ENCODE results near the gene GPRC5D. TPM values are rescaled to one million over a fixed set of nuclear protein-coding genes. Genes with fewer than 3 reads are reported as not detected.

GPRC5D gene
- total and polyA plus RNA-seq, 8 donors, result 0.18 TPM; not detected in 7

- TF ChIP-seq EP300 (IDR thresholded peaks at IDR 0.05) (no peak), POLR2A (IDR thresholded peaks at IDR 0.05) (no peak), POLR2AphosphoS5 (IDR thresholded peaks at IDR 0.05) (no peak), CTCF (IDR thresholded peaks at IDR 0.05) (no peak)
- Histone ChIP-seq H3K4me1 (no peaks in the 10 kb centered on the region), H3K9me3 (no peaks in the 10 kb centered on the region), H3K27ac (no peak overlapping the region), H3K4me3 (no peak overlapping the region), H3K36me3 (peaks cover 5 to 26% (median 23%) of the 10 kb centered on the region in 4 donors), H3K27me3 (no peaks in the 10 kb centered on the region)
- WGBS, 5 donors, result 88 to 95% (median 90%) methylated on average over 4 of the region's 4 CpGs
- intact Hi-C loops (cut with DNase I; ENCODE audit: low total_unique reads), result no loop called here
- no peak for DNase-seq
Observed at GRCh38 chr12:12964255-12964654, 12.3 kb upstream of the GPRC5D start.

- DNase-seq, result no peak
- WGBS, 5 donors, result 80 to 90% (median 83%) methylated on average over 5 of the region's 5 CpGs
- TF ChIP-seq POLR2A (IDR thresholded peaks at IDR 0.05), result no peak
- TF ChIP-seq CTCF (IDR thresholded peaks at IDR 0.05), result no peak
- no peak for TF ChIP-seq EP300 (IDR thresholded peaks at IDR 0.05)
- TF ChIP-seq POLR2AphosphoS5 (IDR thresholded peaks at IDR 0.05), result no peak
- Histone ChIP-seq H3K27ac (no peak overlapping the region), H3K36me3 (no peaks in the 10 kb centered on the region), H3K4me1 (no peaks in the 10 kb centered on the region), H3K27me3 (no peaks in the 10 kb centered on the region), H3K9me3 (no peaks in the 10 kb centered on the region), H3K4me3 (no peak overlapping the region)
- intact Hi-C loops (cut with DNase I; ENCODE audit: low total_unique reads), result no loop called here
Observed at GRCh38 chr12:12960639-12961209, 8.8 kb upstream of the GPRC5D start.

GRCh38 chr12:12958886-12959285, 6.9 kb upstream of the GPRC5D start:
- DNase-seq, result no peak
- 70 to 82% (median 71%) methylated on average over 7 of the region's 7 CpGs for WGBS, 5 donors
- TF ChIP-seq POLR2AphosphoS5 (IDR thresholded peaks at IDR 0.05), result no peak
- no peak for TF ChIP-seq CTCF (IDR thresholded peaks at IDR 0.05)
- TF ChIP-seq POLR2A (IDR thresholded peaks at IDR 0.05), result no peak
- no peak for TF ChIP-seq EP300 (IDR thresholded peaks at IDR 0.05)
- intact Hi-C loops (cut with DNase I; ENCODE audit: low total_unique reads), result no loop called here
- Histone ChIP-seq H3K4me3 (no peak overlapping the region), H3K4me1 (no peaks in the 10 kb centered on the region), H3K36me3 (no peaks in the 10 kb centered on the region), H3K27me3 (no peaks in the 10 kb centered on the region), H3K9me3 (no peaks in the 10 kb centered on the region), H3K27ac (no peak overlapping the region)

GRCh38 chr12:12954878-12955625, 3.1 kb upstream of the GPRC5D start:
- intact Hi-C loops (cut with DNase I; ENCODE audit: low total_unique reads), result no loop called here

More at GRCh38 chr12:12954878-12955625, 3.1 kb upstream of the GPRC5D start:
- H3K4me3 ChIP-seq, result no peak overlapping the region
- H3K36me3 ChIP-seq, result no peaks in the 10 kb centered on the region
- H3K27ac ChIP-seq, result peak overlapping the region in 1 of 5 donors; percentile 4
- no peaks in the 10 kb centered on the region for H3K4me1 ChIP-seq
- no peak for DNase-seq
- no peaks in the 10 kb centered on the region for H3K9me3 ChIP-seq
- H3K27me3 ChIP-seq, result no peaks in the 10 kb centered on the region
- 91 to 98% (median 96%) methylated on average over 6 of the region's 6 CpGs for WGBS, 5 donors
- no peak for TF ChIP-seq POLR2AphosphoS5 (IDR thresholded peaks at IDR 0.05)
- TF ChIP-seq CTCF (IDR thresholded peaks at IDR 0.05), result no peak
- TF ChIP-seq EP300 (IDR thresholded peaks at IDR 0.05), result no peak
- no peak for TF ChIP-seq POLR2A (IDR thresholded peaks at IDR 0.05)
